Cerebellar nuclear complex (tissue), 1 donor: ENCODE data around the gene ZNF665.
"Not testable (repeated sequence)": the region's sequence is repeated elsewhere in the genome, so short reads cannot be mapped to it uniquely, and the experiment has no call there.

Source experiments
- DNase-seq, 2 experiments: peaks; one replicate each; lab custom pipeline; 2025; lab: John Stamatoyannopoulos, UW

ZNF665 gene

GRCh38 chr19:53157626-53158025 is 35.5 kb downstream of the ZNF665 start:
- no peak for DNase-seq

GRCh38 chr19:53156850-53157249 is 36.3 kb downstream of the ZNF665 start:
- DNase-seq, result no peak

- no peak for DNase-seq
Measured at GRCh38 chr19:53147645-53148044, 45.5 kb downstream of the ZNF665 start.

- DNase-seq, result no peak
Measured at GRCh38 chr19:53140351-53140750, 52.8 kb downstream of the ZNF665 start.

- DNase-seq, result no peak
Measured at GRCh38 chr19:53136432-53136831, 56.7 kb downstream of the ZNF665 start.

GRCh38 chr19:53132141-53132991 is 60.8 kb downstream of the ZNF665 start, which contains the start of gene ZNF415:
Gene ZNF415 (minus strand): TSS chr19:53132910. CDS start chr19:53122676, 10,234 bp downstream.
- DNase-seq, result peak in 1 of 2 experiments; percentile 47

- no peak for DNase-seq
Measured at GRCh38 chr19:53131727-53132126, 61.4 kb downstream of the ZNF665 start.

- DNase-seq, result no peak
Measured at GRCh38 chr19:53131085-53131590, 62.0 kb downstream of the ZNF665 start.

- DNase-seq, result no peak
Measured at GRCh38 chr19:53130506-53130905, 62.7 kb downstream of the ZNF665 start.

- DNase-seq, result not testable (repeated sequence)
Measured at GRCh38 chr19:53126733-53127526, 66.2 kb downstream of the ZNF665 start.

GRCh38 chr19:53123400-53123799 is 69.8 kb downstream of the ZNF665 start:
- DNase-seq, result no peak
